K562 (cell line): ENCODE results near the gene ACBD4. TPM values are rescaled to one million over a fixed set of nuclear protein-coding genes. Genes with fewer than 3 reads are reported as not detected.

Experiments used
- CBFB ChIP-seq: sonication (generic); formaldehyde crosslinking; IDR thresholded peaks from 2 replicates; pipeline ENCODE4 v1.4.0; 2020; ENCODE audit warnings: mild to moderate bottlenecking, missing genetic modification reagents
- CTCF ChIP-seq, 3 experiments: IDR thresholded peaks in 2 of 3; conservative IDR thresholded peaks in 1 of 3; 2 replicates each; pipeline ENCODE4 v1.5.1; 2011 to 2012; ENCODE audit warnings: low read length in 3 of 3, mild to moderate bottlenecking in 3 of 3, control low read depth in 2 of 3, improper control_type of control experiment in 1 of 3, inconsistent platforms in 1 of 3, low read depth in 1 of 3, mixed read lengths in 1 of 3, moderate library complexity in 1 of 3; ENCODE audit not compliant: insufficient read depth in 2 of 3
- ELF4 ChIP-seq: fragments of 450-650 bp; formaldehyde crosslinking; IDR thresholded peaks from 2 replicates; pipeline ENCODE4 v1.4.0; 2022; ENCODE audit warnings: missing genetic modification characterization
- HSF4 ChIP-seq: fragments of 250-450 bp; sonication (Bioruptor Pico); IDR thresholded peaks from 2 replicates; pipeline ENCODE4 v2.1.2; 2022; ENCODE audit warnings: mild to moderate bottlenecking, moderate library complexity, borderline replicate concordance
- PTRF ChIP-seq: fragments of 450-650 bp; IDR thresholded peaks from 2 replicates; pipeline ENCODE4 v1.6.1; 2016; ENCODE audit warnings: mild to moderate bottlenecking, missing genetic modification characterization, missing compliant biosample characterization
- SIN3B ChIP-seq: fragments of 450-650 bp; IDR thresholded peaks from 2 replicates; pipeline ENCODE4 v1.6.1; 2017; ENCODE audit warnings: low read depth, mild to moderate bottlenecking, moderate library complexity
- SMARCA4 ChIP-seq: fragments of 450-650 bp; IDR thresholded peaks from 2 replicates; pipeline ENCODE4 v1.6.1; 2016
- STAT5A ChIP-seq: IDR thresholded peaks from 2 replicates; pipeline ENCODE4 v1.6.1; 2012; ENCODE audit warnings: low read length, inconsistent platforms, borderline replicate concordance
- TEAD2 ChIP-seq: fragments of 450-650 bp; IDR thresholded peaks from 2 replicates; pipeline ENCODE4 v1.6.1; 2016; ENCODE audit warnings: missing genetic modification characterization, control low read depth, missing compliant biosample characterization
- ZBTB40 ChIP-seq, 2 experiments: fragments of 450-650 bp in 1 of 2; sonication (generic) in 1 of 2; formaldehyde crosslinking in 1 of 2; IDR thresholded peaks; 2 replicates each; pipeline versions ENCODE4 v1.7.1 to v1.9.0; 2016 to 2022; ENCODE audit warnings: inconsistent platforms in 1 of 2, mild to moderate bottlenecking in 1 of 2, missing genetic modification reagents in 1 of 2
- ZNF174 ChIP-seq: fragments of 250-450 bp; sonication (Bioruptor Pico); IDR thresholded peaks from 2 replicates; pipeline ENCODE4 v1.4.0; 2020; ENCODE audit warnings: mild to moderate bottlenecking
- ZNF263 ChIP-seq: sonication (generic); formaldehyde crosslinking; IDR thresholded peaks from 2 replicates; pipeline ENCODE4 v1.8.0; 2022; ENCODE audit warnings: mild to moderate bottlenecking, missing genetic modification reagents, borderline replicate concordance
- ZNF551 ChIP-seq: fragments of 250-450 bp; sonication (Bioruptor Pico); IDR thresholded peaks from 2 replicates; pipeline ENCODE4 v1.5.0; 2021; ENCODE audit warnings: mild to moderate bottlenecking, moderate library complexity
- ZNF740 ChIP-seq, 3 experiments: fragments of 200-800 bp in 1 of 3; sonication (Bioruptor generic) in 1 of 3; sonication (generic) in 1 of 3; formaldehyde crosslinking in 1 of 3; IDR thresholded peaks; 2 replicates each; pipeline versions ENCODE4 v1.6.1 to v1.8.0; 2016 to 2022; ENCODE audit warnings: mild to moderate bottlenecking in 2 of 3, missing compliant biosample characterization in 2 of 3, missing genetic modification characterization in 2 of 3, missing genetic modification reagents in 1 of 3
- ZNF764 ChIP-seq: fragments of 250-450 bp; sonication (Bioruptor Pico); IDR thresholded peaks from 2 replicates; pipeline ENCODE4 v1.4.0; 2020; ENCODE audit warnings: low read depth, mild to moderate bottlenecking, moderate library complexity
- polyA plus RNA-seq, 8 experiments: library from polyadenylated mRNA; depleted of rRNA in 4 of 8; stranded (reverse) in 5 of 8; unstranded in 3 of 8; fragments of >200 nt; fragmentation: Nextera tagmentation in 2 of 8; fragmentation: Illumina TruSeq in 1 of 8; extraction: Ambion mirVana in 2 of 8; extraction: Trizol in 1 of 8; gene quantifications; 2 replicates each; pipeline versions ENCODE4 v1.2.1 to v1.2.3, GENCODE V29; 2011 to 2014; ENCODE audit warnings: inconsistent platforms in 1 of 8, missing spikeins in 1 of 8
- total RNA-seq, 7 experiments: library from RNA; depleted of rRNA in 6 of 7; stranded (reverse); fragments of >200 nt in 6 of 7; fragmentation: Illumina TruSeq in 2 of 7; extraction: Trizol in 2 of 7; gene quantifications; 2 replicates each; pipeline versions ENCODE4 v1.2.1 to v1.2.3, GENCODE V29; 2011 to 2021; ENCODE audit warnings: low replicate concordance in 1 of 7

ACBD4 gene
- total and polyA plus RNA-seq, 9 of the 15 experiments (the other 6 are each of a cell fraction or from before 2014, with no cell fraction given), result 0.14 to 6.9 (median 4.6) TPM

- peak; percentile 23; the same call in 1 of the 2 replicates for TF ChIP-seq ZBTB40 (IDR thresholded peaks at IDR 0.05)
- TF ChIP-seq ZBTB40 (CRISPR knock-in tag; IDR thresholded peaks at IDR 0.05), result no peak; the same call in 1 of the 2 replicates
- TF ChIP-seq PTRF (tag), result no peak
- no peak for TF ChIP-seq ZNF764 (CRISPR knock-in tag)
- TF ChIP-seq ZNF174, result no peak
- no peak for TF ChIP-seq ZNF551 (CRISPR knock-in tag)
- TF ChIP-seq ELF4, result no peak
- TF ChIP-seq TEAD2 (tag), result peak; percentile 57; the same call in 1 of the 2 replicates
- no peak for TF ChIP-seq STAT5A
- TF ChIP-seq ZNF740 (CRISPR knock-in tag; IDR thresholded peaks at IDR 0.05), result peak; percentile 95
- peak in 1 of 2 experiments; percentile 91; a peak in 2 of 4 replicates for TF ChIP-seq ZNF740 (tag; IDR thresholded peaks at IDR 0.05)
- TF ChIP-seq CTCF (IDR thresholded peaks at IDR 0.05 in 2 of 3, conservative IDR thresholded peaks at IDR 0.05 in 1 of 3; ENCODE audit: insufficient read depth in 2 of 3, low read depth in 1 of 3, low read length in 3 of 3), result no peak
- TF ChIP-seq ZNF263 (CRISPR knock-in tag), result peak; percentile 72
- 0 out of 2 replicates have a peak, but pooled peaks have one; percentile 39 for TF ChIP-seq SIN3B
- no peak for TF ChIP-seq CBFB (CRISPR knock-in tag)
- no peak for TF ChIP-seq HSF4 (CRISPR knock-in tag)
- TF ChIP-seq SMARCA4, result no peak
These were observed 26.0 kb downstream of the ACBD4 start, which contains the start of gene HEXIM2 (continued) for GRCh38 chr17:45161288-45162024.
